PC-9 (cell line): ENCODE results near the gene AMOT. TPM values are rescaled to one million over a fixed set of nuclear protein-coding genes. Genes with fewer than 3 reads are reported as not detected.

Experiments
- BruUV-seq: library from RNA; stranded (reverse); fragments of 400-500 nt; replicated peaks from 2 replicates; lab custom pipeline; 2021; lab: Mats Ljungman, UMichigan
- CTCF ChIA-PET: fragments of 300-600 bp; sonication (Branson Sonifier 250); formaldehyde crosslinking; loops from one replicate; lab custom pipeline; 2022; ENCODE audit warnings: antibody characterized with exemption; lab: Charles Lee
- POLR2A ChIA-PET: fragments of 300-600 bp; sonication (Branson Sonifier 250); formaldehyde crosslinking; loops from one replicate; lab custom pipeline; 2022; ENCODE audit warnings: antibody characterized with exemption; ENCODE audit not compliant: unreplicated experiment; lab: Charles Lee
- DNase-seq, 2 experiments: peaks; one replicate each; pipeline versions ENCODE4 v3.0.0 to v3.0.0-alpha.2; 2015 to 2022; ENCODE audit warnings: mixed read lengths in 1 of 2
- H2AFZ ChIP-seq: fragments of 200-600 bp; sonication (generic); 2 replicates; pipeline ENCODE4 v1.8.1; 2017; ENCODE audit warnings: antibody characterized with exemption
- H3F3A ChIP-seq: fragments of 200-600 bp; sonication (generic); 2 replicates; pipeline ENCODE4 v1.8.1; 2017; ENCODE audit warnings: antibody characterized with exemption, mild to moderate bottlenecking, low read depth; ENCODE audit not compliant: insufficient read depth
- H3K27ac ChIP-seq: fragments of 200-600 bp; sonication (generic); 2 replicates; pipeline ENCODE4 v1.6.1; 2016; ENCODE audit warnings: mixed run types
- H3K27me3 ChIP-seq: fragments of 200-600 bp; sonication (generic); 2 replicates; pipeline ENCODE4 v1.6.1; 2016; ENCODE audit warnings: low read depth, mixed run types; ENCODE audit not compliant: insufficient read depth
- H3K36me3 ChIP-seq: fragments of 200-600 bp; sonication (generic); 2 replicates; pipeline ENCODE4 v1.6.1; 2016; ENCODE audit warnings: low read depth, mixed run types
- H3K4me1 ChIP-seq: fragments of 200-600 bp; sonication (generic); replicated peaks from 2 replicates; pipeline ENCODE4 v1.6.1; 2016; ENCODE audit warnings: mixed run types; ENCODE audit not compliant: insufficient read depth
- H3K4me2 ChIP-seq: fragments of 200-600 bp; sonication (generic); 2 replicates; pipeline ENCODE4 v1.6.1; 2017; ENCODE audit warnings: mixed run types
- H3K4me3 ChIP-seq: fragments of 200-600 bp; sonication (generic); 2 replicates; pipeline ENCODE4 v1.6.1; 2016; ENCODE audit warnings: mixed run types
- H3K79me2 ChIP-seq: fragments of 200-600 bp; sonication (generic); 2 replicates; pipeline ENCODE4 v1.6.1; 2017; ENCODE audit warnings: low read depth, mixed run types
- H3K9me2 ChIP-seq: fragments of 200-600 bp; sonication (generic); 2 replicates; pipeline ENCODE4 v1.8.1; 2017; ENCODE audit warnings: mild to moderate bottlenecking; ENCODE audit not compliant: insufficient read depth
- H3K9me3 ChIP-seq: fragments of 200-600 bp; sonication (generic); 2 replicates; pipeline ENCODE4 v1.8.1; 2016; ENCODE audit warnings: low read depth; ENCODE audit not compliant: insufficient read depth
- H4K20me1 ChIP-seq: fragments of 200-600 bp; sonication (generic); 2 replicates; pipeline ENCODE4 v1.8.1; 2017; ENCODE audit not compliant: insufficient read depth
- CTCF ChIP-seq: fragments of 200-600 bp; sonication (generic); conservative IDR thresholded peaks from 2 replicates; pipeline ENCODE4 v1.6.1; 2017; ENCODE audit warnings: mixed run types, antibody characterized with exemption, mild to moderate bottlenecking, moderate library complexity
- EZH2 ChIP-seq: fragments of 200-600 bp; sonication (generic); IDR thresholded peaks from 2 replicates; pipeline ENCODE4 v1.8.0; 2017; ENCODE audit warnings: antibody characterized with exemption, low read depth
- intact Hi-C: fragments of 100-400 bp; cut with micrococcal nuclease; formaldehyde crosslinking; loops from one replicate; pipeline ENCODE4 v1.10.0; 2022; ENCODE audit not compliant: unreplicated experiment
- total RNA-seq: library from RNA; stranded (reverse); gene quantifications from 2 replicates; pipeline ENCODE4 v1.2.3, GENCODE V29; 2021

AMOT gene
- total RNA-seq, 1 experiment from 2014 or later, result 88.0 TPM

DNA sequence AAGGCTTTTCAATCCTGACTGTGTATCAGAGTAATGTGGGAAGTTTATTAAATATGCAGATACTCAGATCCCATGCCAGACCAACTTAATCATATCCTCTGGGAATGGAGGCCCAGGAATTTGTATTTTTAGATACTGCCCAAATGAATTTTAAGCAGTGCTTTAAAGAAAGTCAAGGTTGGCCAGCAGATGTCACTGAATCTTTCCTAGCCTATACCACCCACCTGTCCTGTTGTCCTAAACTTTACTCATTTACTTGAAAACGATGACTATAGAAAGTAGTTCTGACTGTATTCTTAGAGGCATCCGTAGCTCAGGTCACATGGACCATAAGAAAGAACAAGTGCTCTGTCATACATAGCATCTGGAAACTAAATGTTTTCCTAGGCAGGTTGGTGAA lies 79.9 kb downstream of the AMOT start:
- CTCF ChIA-PET, result no interaction called here
- Histone ChIP-seq H3K27ac (no peak overlapping the region), H3K9me3 (no peaks in the 10 kb centered on the region), H4K20me1 (no peaks in the 10 kb centered on the region), H3K36me3 (no peaks in the 10 kb centered on the region), H3K9me2 (no peaks in the 10 kb centered on the region; the same call in 1 of the 2 replicates), H3K4me2 (no peak overlapping the region), H3F3A (no peaks in the 10 kb centered on the region), H2AFZ (no peak overlapping the region), H3K27me3 (no peaks in the 10 kb centered on the region), H3K4me1 (no peaks in the 10 kb centered on the region), H3K4me3 (no peak overlapping the region), H3K79me2 (no peaks in the 10 kb centered on the region)
- POLR2A ChIA-PET, result no interaction called here
- intact Hi-C loops, result loop anchor here (1.0 to 10.0 kb wide), 2 partner anchors 94 to 181 kb away; no protein-coding TSS in a partner anchor
- no peak for DNase-seq
- TF ChIP-seq CTCF (peak; percentile 33; the same call in 1 of the 2 replicates), EZH2 (no peak)
- no TSS peak for BruUV-seq

- DNase-seq, result no peak
- no TSS peak for BruUV-seq
- TF ChIP-seq EZH2, result no peak
- Histone ChIP-seq H4K20me1 (no peaks in the 10 kb centered on the region), H3K36me3 (no peaks in the 10 kb centered on the region), H3K4me2 (no peak overlapping the region), H3K9me3 (no peaks in the 10 kb centered on the region), H3K79me2 (no peaks in the 10 kb centered on the region), H3F3A (no peaks in the 10 kb centered on the region), H3K27me3 (no peaks in the 10 kb centered on the region), H3K4me3 (no peak overlapping the region), H3K27ac (no peak overlapping the region), H3K9me2 (no peaks in the 10 kb centered on the region; the same call in 1 of the 2 replicates), H2AFZ (no peak overlapping the region), H3K4me1 (no peaks in the 10 kb centered on the region)
- intact Hi-C loops, result loop anchor here (10.0 kb wide), 1 partner anchor 95 kb away; no protein-coding TSS in a partner anchor
- ChIA-PET POLR2A (no interaction called here), CTCF (no interaction called here)
These were observed 80.7 kb downstream of the AMOT start for GRCh38 chrX:112759966-112760365.

DNA sequence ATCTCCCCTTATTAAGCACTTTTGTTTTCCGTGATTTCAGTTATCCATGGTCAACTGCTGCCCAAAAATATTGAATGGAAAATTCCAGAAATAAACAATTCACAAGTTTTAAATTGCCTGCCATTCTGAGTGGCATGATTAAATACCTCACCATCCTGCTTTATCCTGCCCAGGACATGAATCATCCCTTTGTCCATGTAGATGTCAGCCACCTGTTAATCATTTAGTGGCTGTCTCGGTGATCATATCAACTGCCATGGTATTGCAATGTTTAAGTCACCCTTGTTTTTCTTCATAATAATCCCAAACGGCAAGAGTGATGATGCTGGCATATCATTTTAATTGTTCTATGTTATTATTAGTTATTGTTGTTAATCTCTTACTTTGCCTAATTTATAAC lies 81.1 kb downstream of the AMOT start:
- ChIA-PET CTCF (no interaction called here), POLR2A (no interaction called here)
- H3K27ac ChIP-seq, result no peak overlapping the region
- H3K4me2 ChIP-seq, result no peak overlapping the region
- H3K36me3 ChIP-seq, result no peaks in the 10 kb centered on the region
- H3K9me3 ChIP-seq, result no peaks in the 10 kb centered on the region
- no peaks in the 10 kb centered on the region for H3K79me2 ChIP-seq
- H3F3A ChIP-seq, result no peaks in the 10 kb centered on the region
- no peak overlapping the region for H2AFZ ChIP-seq
- intact Hi-C loops, result no loop called here
- no peaks in the 10 kb centered on the region for H3K4me1 ChIP-seq
- H3K4me3 ChIP-seq, result no peak overlapping the region
- TF ChIP-seq EZH2, result no peak
- no peak for TF ChIP-seq CTCF
- no peak for DNase-seq
- H3K9me2 ChIP-seq, result no peaks in the 10 kb centered on the region; the same call in 1 of the 2 replicates
- no TSS peak for BruUV-seq
- no peaks in the 10 kb centered on the region for H4K20me1 ChIP-seq
- H3K27me3 ChIP-seq, result no peaks in the 10 kb centered on the region

DNA sequence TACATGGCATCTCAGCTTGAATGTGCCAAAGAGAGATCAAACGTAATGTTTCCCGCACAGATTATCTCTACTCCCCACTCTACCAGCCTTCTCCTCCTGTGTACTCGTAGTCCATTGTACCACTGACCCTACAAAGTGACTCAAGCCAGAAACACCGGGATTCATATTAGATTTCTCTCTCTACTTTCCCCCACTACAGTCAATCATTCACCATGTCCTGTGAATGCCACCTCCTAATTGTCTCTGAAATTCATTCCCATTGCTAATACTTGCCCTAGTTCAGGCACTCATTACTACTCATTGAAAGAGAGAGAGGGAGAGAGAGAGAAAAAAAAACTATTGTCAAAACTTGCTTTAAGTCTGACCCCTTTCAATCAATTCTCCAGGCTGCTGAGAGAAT lies 82.7 kb downstream of the AMOT start:
- intact Hi-C loops, result no loop called here
- Histone ChIP-seq H3K4me1 (no peaks in the 10 kb centered on the region), H3K36me3 (no peaks in the 10 kb centered on the region), H3K27ac (no peak overlapping the region), H3K9me2 (no peaks in the 10 kb centered on the region; the same call in 1 of the 2 replicates), H3K4me2 (no peak overlapping the region), H4K20me1 (no peaks in the 10 kb centered on the region), H3K79me2 (no peaks in the 10 kb centered on the region), H3K4me3 (no peak overlapping the region), H3K27me3 (no peaks in the 10 kb centered on the region), H2AFZ (no peak overlapping the region), H3F3A (no peaks in the 10 kb centered on the region), H3K9me3 (no peaks in the 10 kb centered on the region)
- ChIA-PET POLR2A (no interaction called here), CTCF (no interaction called here)
- no TSS peak for BruUV-seq
- no peak for TF ChIP-seq EZH2
- no peak for TF ChIP-seq CTCF
- DNase-seq, result no peak
